ENCODE results near the gene MAPK8. TPM values are rescaled to one million over a fixed set of nuclear protein-coding genes. Genes with fewer than 3 reads are reported as not detected.

The MAPK8 gene
- total RNA-seq, 1 experiment from 2014 or later, result 67.5 TPM

DNA sequence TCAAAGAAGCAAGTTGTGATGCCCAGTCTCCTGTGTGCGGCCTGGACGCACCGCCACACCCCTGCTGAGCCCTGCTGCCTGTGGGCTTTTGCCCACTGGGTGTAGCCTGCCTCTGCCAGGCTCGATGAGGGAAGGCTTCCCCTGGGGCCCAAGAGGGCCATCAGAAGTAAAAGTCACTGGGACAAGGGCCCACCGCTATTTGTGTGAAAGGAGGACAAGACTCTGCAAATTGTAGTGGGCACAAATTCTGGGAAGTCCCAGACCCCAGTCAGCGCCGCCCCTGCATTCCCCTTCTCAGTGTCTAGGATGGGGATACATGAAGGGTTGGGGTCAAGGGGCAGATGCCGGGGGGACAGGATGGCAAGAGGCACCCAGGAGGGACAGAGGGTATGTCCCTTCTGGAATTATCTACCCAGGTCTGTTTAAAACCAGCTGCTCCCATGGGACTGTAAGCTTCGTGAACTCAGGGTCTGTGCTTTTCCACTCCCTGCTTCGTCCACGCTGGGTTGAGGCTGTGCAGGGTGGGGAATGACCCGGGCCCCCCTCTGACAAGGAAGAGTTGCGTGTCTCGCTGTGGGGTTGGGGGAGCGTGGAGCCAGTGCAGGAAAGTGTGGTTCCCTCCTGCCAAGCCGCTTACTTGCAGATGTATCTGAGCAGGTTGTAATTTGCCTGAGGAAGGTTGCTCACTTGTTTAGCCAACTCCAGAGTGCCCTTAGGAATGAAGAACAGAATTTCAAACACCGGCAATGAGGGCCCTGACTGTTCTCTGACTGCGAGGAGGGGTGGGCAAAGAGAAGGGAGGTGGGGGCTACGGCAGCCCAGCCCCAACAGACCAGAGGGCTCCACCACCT is 147.2 kb downstream of the MAPK8 start:
- Histone ChIP-seq H3F3A (ENCODE audit: insufficient read depth, low read depth) (no peaks in the 10 kb centered on the region), H3K9me3 (ENCODE audit: insufficient read depth, low read depth) (no peaks in the 10 kb centered on the region), H3K79me2 (ENCODE audit: low read depth) (no peaks in the 10 kb centered on the region), H3K4me1 (replicated peaks; ENCODE audit: insufficient read depth) (no peaks in the 10 kb centered on the region), H4K20me1 (ENCODE audit: insufficient read depth) (no peaks in the 10 kb centered on the region), H3K4me3 (no peak overlapping the region), H2AFZ (no peak overlapping the region), H3K4me2 (no peak overlapping the region), H3K36me3 (ENCODE audit: low read depth) (no peaks in the 10 kb centered on the region), H3K27ac (no peak overlapping the region), H3K9me2 (ENCODE audit: insufficient read depth) (no peaks in the 10 kb centered on the region), H3K27me3 (ENCODE audit: insufficient read depth, low read depth) (no peaks in the 10 kb centered on the region)
- BruUV-seq (replicated peaks), result no TSS peak
- intact Hi-C loops (cut with micrococcal nuclease; ENCODE audit: unreplicated experiment), result no loop called here
- no peak for TF ChIP-seq EZH2 (IDR thresholded peaks at IDR 0.05; ENCODE audit: low read depth)
- ChIA-PET POLR2A (ENCODE audit: unreplicated experiment) (no interaction called here), CTCF (no interaction called here)
- DNase-seq, result no peak

DNA sequence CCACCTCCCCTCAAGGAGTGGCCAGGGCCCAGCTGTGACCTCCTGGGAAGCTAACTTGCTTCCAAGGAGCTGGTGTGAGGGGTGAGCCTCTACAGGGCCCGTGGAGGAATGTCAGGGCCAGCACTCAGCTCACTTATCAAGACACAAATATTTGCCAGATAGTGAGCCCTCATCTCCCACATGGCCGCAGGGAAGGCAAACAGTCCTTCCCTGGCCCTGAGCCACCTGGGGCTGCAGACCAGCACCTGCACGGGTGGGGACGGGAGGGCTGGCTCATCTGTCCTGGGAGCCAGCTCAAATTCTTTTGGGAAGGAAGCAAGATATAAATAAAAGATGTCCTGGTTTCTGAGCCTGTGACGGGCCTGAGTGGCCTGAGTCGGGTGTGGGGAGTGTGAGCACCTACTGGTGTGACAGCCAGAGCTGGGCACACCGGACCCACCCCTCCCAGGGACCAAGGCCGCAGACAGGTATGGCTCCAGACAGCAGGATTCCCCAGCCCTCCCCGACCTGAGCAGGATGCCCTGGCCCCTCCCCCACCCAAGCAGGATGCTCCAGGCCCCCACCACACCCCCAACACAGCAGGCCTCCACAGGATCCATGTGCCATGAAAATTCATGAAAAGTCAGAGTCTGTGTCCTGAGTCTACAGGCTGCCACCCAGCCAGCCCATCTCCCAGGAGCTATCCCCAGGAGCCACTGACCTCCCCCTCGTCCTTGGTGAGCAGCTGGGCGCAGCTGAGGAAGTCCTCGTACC is 148.0 kb downstream of the MAPK8 start:
- intact Hi-C loops (cut with micrococcal nuclease; ENCODE audit: unreplicated experiment), result no loop called here
- Histone ChIP-seq H3K27ac (no peak overlapping the region), H4K20me1 (ENCODE audit: insufficient read depth) (no peaks in the 10 kb centered on the region), H2AFZ (no peak overlapping the region), H3K9me2 (ENCODE audit: insufficient read depth) (no peaks in the 10 kb centered on the region), H3K27me3 (ENCODE audit: insufficient read depth, low read depth) (no peaks in the 10 kb centered on the region), H3K4me1 (replicated peaks; ENCODE audit: insufficient read depth) (no peaks in the 10 kb centered on the region), H3F3A (ENCODE audit: insufficient read depth, low read depth) (no peaks in the 10 kb centered on the region), H3K9me3 (ENCODE audit: insufficient read depth, low read depth) (no peaks in the 10 kb centered on the region), H3K36me3 (ENCODE audit: low read depth) (no peaks in the 10 kb centered on the region), H3K4me3 (no peak overlapping the region), H3K79me2 (ENCODE audit: low read depth) (no peaks in the 10 kb centered on the region), H3K4me2 (no peak overlapping the region)
- no peak for TF ChIP-seq EZH2 (IDR thresholded peaks at IDR 0.05; ENCODE audit: low read depth)
- TF ChIP-seq, protein P1, sequence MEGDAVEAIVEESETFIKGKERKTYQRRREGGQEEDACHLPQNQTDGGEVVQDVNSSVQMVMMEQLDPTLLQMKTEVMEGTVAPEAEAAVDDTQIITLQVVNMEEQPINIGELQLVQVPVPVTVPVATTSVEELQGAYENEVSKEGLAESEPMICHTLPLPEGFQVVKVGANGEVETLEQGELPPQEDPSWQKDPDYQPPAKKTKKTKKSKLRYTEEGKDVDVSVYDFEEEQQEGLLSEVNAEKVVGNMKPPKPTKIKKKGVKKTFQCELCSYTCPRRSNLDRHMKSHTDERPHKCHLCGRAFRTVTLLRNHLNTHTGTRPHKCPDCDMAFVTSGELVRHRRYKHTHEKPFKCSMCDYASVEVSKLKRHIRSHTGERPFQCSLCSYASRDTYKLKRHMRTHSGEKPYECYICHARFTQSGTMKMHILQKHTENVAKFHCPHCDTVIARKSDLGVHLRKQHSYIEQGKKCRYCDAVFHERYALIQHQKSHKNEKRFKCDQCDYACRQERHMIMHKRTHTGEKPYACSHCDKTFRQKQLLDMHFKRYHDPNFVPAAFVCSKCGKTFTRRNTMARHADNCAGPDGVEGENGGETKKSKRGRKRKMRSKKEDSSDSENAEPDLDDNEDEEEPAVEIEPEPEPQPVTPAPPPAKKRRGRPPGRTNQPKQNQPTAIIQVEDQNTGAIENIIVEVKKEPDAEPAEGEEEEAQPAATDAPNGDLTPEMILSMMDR (conservative IDR thresholded peaks at IDR 0.05), result no peak
- no peak for DNase-seq
- no TSS peak for BruUV-seq (replicated peaks)
- ChIA-PET CTCF (no interaction called here), POLR2A (ENCODE audit: unreplicated experiment) (no interaction called here)

DNA sequence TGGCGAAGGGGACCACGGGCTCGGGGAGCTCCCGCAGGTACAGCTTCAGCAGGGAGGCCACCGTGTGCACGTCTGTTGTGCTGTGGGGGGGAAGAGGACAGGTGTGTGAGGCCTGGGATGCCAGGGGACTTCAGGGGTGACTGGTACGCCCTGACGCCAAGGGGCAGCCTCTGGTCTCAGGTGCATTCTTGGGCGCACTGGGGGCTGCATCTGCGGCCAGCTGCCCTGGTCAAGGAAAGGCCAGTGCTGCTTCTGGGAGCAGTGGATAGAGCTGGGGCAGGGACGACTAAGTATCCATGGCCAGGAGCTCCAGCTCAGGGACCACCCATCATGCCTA is 148.5 kb downstream of the MAPK8 start:
- Histone ChIP-seq H3K4me2 (no peak overlapping the region), H3K4me3 (no peak overlapping the region), H3K79me2 (ENCODE audit: low read depth) (no peaks in the 10 kb centered on the region), H3K9me2 (ENCODE audit: insufficient read depth) (no peaks in the 10 kb centered on the region), H3K4me1 (replicated peaks; ENCODE audit: insufficient read depth) (no peaks in the 10 kb centered on the region), H3F3A (ENCODE audit: insufficient read depth, low read depth) (no peaks in the 10 kb centered on the region), H4K20me1 (ENCODE audit: insufficient read depth) (no peaks in the 10 kb centered on the region), H3K36me3 (ENCODE audit: low read depth) (no peaks in the 10 kb centered on the region), H3K27ac (no peak overlapping the region), H2AFZ (no peak overlapping the region), H3K27me3 (ENCODE audit: insufficient read depth, low read depth) (no peaks in the 10 kb centered on the region), H3K9me3 (ENCODE audit: insufficient read depth, low read depth) (no peaks in the 10 kb centered on the region)
- intact Hi-C loops (cut with micrococcal nuclease; ENCODE audit: unreplicated experiment), result no loop called here
- TF ChIP-seq EZH2 (IDR thresholded peaks at IDR 0.05; ENCODE audit: low read depth), result no peak
- TF ChIP-seq, protein P1 (conservative IDR thresholded peaks at IDR 0.05), result no peak
- ChIA-PET CTCF (no interaction called here), POLR2A (ENCODE audit: unreplicated experiment) (no interaction called here)
- DNase-seq, result no peak
- BruUV-seq (replicated peaks), result no TSS peak

All from PC-9 (cell line).